KBM-7 (cell line): ENCODE measurements around the gene MMP10.
"Not testable (repeated sequence)": the region's sequence is repeated elsewhere in the genome, so short reads cannot be mapped to it uniquely, and the experiment has no call there.

Source experiments
- DNase-seq: peaks from one replicate; pipeline ENCODE4 v3.0.0-alpha.2; 2015
- in situ Hi-C: fragments of 300-500 bp; cut with MboI; formaldehyde crosslinking; loops from 2 replicates; pipeline ENCODE4 v1.14.3; 2020; ENCODE audit warnings: low sequenced_read_pairs, low pct_unique_long_range_greater_than_20kb, mixed read lengths

Gene MMP10

DNA sequence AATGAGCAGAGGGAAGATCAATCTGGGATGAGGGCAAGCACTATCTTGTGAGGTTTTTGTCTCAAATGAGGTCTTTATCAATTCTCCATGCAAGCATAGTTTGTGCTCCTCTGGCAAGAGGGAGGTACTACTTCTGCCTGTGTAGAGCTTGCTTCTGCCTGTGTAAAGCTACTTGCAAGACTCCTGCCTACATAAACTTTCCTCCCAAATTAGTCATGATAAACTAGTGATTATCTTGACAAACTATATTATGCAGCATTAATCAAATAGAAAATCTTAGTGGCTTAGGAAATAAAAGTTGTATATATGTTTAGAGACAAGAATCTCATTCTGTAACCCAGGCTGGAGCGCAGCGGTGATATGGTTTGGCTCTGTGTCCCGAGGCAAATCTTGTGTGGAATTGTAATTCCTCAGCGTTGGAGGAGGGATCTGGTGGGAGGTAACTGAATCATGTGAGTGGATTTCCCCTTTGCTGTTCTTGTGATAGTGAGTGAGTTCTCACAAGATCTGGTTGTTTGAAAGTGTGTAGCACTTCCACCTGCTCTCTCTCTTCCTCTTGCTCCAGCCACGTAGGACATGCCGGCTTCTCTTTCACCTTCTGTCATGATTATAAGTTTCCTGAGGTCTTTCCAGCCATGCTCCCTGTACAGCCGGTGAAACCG is 8.0 kb upstream of the MMP10 start:
- no peak for DNase-seq
- in situ Hi-C loops = no loop called here

DNA sequence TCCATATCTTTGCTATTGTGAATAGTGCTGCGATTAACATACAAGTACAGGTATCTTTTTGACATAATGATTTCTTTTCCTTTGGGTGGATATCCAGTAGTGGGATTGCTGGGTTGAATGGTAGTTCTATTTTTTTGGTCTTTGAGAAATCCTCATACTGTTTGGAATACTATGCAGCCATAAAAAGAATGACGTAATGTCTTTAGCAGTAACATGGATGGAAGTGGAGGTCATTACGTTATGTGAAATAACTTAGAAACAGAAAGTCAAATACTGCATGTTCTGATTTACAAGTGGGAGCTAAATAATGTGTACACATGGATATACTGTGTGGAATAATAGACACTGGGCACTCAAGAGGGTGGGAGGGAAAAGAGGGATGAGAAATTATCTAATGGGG is 4.0 kb upstream of the MMP10 start:
- in situ Hi-C loops = no loop called here
- DNase-seq = no peak

DNA sequence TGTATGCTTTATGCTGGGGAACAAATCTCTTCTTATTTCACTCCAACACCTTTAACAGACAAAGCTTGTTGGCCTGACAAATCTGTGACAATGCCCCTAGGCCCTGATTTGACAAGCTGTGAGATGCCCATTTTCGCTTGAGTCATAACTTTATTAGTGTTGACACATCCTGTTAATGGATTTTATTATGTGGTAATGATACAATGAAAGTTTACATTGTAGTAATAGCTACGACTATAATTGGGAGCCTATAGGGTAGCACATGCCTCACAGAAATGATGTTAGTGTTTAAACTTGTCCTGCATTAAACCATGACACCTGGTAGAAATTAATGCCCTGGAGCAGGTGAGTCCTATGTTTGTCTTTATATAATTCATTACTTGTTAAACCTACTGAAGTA is 3.3 kb upstream of the MMP10 start:
- DNase-seq = no peak
- in situ Hi-C loops = no loop called here

DNA sequence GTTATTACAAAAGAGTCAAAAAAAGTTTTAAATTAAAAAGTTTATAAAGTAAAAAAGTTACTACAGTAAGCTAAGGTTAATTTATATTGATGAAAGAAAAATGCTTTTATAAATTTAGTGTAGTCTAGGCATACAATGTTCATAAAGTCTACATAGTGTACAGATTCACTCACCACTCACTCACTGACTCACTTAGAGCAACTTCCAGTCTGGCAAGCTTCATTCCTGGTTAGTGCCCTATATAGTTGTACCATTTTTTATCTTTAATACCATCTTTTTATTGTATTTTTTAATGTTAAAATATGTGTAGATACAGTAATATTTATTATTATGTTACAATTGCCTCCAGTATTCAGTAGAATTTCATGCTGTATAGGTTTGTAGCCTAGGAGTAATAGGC is 2.6 kb upstream of the MMP10 start:
- no peak for DNase-seq
- in situ Hi-C loops = no loop called here

DNA sequence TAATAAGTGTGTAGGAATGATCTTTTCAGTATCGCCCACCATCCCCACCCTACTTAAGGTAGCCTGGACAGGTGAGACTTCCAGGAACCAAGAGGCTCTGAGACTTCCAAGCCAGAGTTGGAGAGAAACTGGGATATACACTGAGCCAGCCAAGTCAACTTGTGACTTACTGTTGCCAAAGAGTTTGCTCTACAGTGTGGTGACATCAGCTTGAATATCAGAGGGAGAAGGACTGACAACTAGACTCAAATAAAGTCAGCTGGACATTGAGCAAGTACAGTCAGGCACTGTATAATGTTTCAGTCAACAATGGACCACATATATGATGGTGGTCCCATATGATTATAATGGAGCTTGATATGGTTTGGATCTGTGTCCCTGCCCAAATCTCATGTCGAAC is 1.2 kb upstream of the MMP10 start:
- no peak for DNase-seq
- in situ Hi-C loops = no loop called here

DNA sequence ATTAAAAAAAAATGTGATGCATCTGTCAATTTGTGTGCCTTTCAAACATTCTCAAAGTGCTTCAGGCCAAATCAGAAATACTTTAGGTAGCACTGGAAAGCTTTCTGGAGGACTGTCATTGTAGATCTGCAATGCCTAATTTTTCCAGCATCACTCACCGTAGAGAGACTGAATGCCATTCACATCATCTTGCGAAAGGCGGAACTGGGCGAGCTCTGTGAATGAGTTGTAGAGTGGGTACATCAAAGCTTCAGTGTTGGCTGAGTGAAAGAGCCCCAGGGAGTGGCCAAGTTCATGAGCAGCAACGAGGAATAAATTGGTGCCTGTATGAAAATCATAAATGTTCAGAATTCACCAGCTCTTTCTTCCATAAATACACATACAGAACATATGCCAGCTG is 4.0 kb downstream of the MMP10 start:
- DNase-seq = no peak
- in situ Hi-C loops = no loop called here

DNA sequence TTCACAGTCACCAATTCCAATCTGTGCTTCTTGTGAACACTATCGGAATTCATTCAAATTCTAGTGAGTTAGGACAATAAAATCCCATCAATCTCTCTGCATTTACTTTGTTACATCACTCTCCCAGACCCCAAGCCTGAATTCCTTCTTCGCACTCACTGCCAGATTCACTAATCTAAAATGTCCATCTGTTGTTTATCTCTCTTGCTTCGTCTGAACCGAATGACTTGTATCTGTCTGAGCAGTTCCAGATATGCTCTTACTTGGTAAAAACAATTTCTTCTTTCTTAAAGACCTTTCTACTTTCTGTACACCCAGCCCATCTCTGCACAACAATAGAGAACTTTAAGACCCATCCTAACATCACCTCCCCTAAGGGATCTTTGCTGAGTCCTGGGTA is 7.0 kb downstream of the MMP10 start:
- in situ Hi-C loops = no loop called here

DNA sequence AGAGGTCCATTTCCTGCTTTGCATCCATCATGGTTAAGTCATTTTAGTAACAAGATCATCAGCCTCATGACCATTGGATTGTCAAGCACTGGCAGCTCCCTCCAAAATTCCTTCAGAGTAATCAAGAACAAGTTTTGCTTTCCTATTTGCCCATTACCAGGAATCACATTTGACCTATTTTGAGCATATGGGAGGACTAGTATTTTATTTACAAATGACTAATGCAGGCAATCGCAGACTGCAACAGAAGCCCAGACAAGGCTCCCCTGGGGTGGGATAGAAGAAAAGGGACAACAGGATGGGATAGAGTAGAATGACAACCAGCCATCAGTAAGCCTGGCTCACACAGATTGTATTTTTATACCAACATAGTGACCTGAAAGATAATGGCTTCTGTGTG is 9.1 kb downstream of the MMP10 start:
- in situ Hi-C loops = no loop called here

More for the DNA sequence above, 7.0 kb downstream of the MMP10 start:
- no peak for DNase-seq

DNA sequence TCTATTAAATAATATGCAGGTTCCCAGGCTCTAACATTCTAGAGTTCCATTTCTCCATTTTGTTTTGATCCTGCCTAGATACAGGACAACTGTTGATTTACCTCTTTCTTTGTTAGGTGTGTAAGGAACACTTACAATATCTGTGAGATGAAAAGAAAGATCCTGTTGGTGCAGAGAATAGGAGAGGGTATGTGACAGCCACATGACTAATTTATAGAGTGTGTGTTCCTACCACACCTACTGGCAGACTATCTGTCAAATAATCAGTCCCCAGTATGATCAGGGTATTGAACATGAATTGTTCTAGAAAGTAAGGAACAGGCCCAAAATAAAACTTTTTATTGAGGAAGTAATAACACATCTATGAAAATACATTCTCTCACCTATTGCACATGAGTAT is 10.2 kb downstream of the MMP10 start:
- no peak for DNase-seq

More for the DNA sequence above, 9.1 kb downstream of the MMP10 start:
- DNase-seq = no peak

DNA sequence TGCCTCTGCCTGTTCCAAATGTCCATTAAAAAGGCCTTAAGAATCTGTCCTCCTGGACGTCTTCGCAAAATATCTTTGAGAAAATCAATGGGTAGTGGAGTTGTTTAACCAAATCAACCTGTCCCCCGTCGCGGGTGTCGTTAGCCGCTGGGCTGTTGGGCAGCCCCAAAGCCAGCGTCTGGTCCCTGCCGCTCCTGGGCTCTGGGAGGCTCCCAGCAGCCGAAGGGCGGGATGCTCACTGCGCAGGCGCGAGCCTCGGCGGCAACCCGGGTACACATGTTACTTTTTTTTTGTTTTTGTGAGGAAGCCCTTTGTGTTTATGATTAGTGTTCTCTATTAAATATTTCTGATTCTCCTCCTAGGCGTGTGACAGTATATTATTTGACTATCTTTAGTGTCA is 12.6 kb downstream of the MMP10 start:
- DNase-seq = no peak
- in situ Hi-C loops = no loop called here

More for the DNA sequence above, 10.2 kb downstream of the MMP10 start:
- in situ Hi-C loops = no loop called here

DNA sequence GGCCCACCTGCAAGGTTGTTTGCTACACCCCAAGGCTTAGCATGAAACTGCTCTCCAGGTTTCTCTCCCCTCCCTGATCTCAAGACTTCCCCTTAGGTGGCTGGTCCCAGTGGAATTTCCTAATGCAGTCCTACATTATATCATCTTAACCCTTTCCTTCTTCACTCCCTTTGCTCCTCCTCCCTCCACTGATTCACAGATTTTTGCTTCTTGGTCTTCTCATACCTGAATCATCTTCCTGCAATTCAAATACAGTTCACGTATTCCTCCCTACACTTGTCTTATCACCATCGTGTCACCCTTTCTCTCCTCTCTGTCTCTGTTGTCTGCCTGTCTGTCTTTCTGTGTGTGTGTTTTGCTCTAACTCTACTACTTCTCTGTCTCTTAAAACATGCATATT is 17.0 kb downstream of the MMP10 start:
- in situ Hi-C loops = no loop called here

DNA sequence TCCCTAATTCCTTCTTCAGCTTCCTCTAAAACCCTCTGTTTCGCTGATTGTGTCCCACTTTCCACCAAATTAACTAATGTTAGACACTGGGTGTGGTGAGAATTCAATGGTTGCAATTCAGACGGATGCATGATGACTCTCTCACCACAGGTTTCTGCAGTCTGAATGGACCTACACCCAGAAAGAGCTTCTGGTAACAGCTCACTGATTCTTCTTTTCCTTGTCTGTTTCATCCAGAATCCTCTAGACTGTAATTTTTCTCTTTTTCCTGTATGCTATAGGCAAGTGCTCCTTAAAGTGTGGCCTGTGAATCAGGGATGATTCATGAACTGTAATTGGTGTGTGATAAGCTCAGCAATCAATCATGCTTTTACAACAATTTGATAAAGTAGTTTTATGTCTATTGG is 18.1 kb downstream of the MMP10 start:
- in situ Hi-C loops = no loop called here
- no peak for DNase-seq

More for the DNA sequence above, 17.0 kb downstream of the MMP10 start:
- no peak for DNase-seq

DNA sequence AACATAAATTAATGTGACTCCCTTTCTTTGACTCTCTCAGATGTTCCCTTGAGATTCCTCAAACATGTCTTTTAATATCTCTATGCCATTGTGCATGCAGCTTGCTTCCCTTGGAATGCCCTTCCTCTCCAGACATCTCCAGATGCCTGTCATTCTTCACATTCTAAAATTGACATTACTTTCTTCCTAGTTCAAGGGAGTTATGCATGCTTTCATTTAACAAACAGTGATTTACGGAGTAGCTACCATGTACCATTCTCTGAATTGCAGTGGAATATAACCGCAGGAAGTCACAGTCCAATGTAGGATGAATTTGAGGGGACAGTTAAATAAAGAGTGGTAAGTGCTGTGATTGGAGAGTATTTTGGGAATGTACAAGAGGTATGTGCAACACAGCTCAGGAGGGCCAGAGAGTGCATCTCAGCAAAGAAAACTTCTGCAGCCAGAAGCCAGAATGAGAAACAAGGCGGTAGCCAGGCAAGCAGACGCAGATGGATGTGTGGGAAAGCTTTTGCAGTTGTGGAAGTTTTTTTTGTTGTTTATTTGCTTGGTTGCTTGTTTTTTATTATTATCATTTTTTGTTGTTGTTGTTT is 18.7 kb downstream of the MMP10 start:
- no peak for DNase-seq

DNA sequence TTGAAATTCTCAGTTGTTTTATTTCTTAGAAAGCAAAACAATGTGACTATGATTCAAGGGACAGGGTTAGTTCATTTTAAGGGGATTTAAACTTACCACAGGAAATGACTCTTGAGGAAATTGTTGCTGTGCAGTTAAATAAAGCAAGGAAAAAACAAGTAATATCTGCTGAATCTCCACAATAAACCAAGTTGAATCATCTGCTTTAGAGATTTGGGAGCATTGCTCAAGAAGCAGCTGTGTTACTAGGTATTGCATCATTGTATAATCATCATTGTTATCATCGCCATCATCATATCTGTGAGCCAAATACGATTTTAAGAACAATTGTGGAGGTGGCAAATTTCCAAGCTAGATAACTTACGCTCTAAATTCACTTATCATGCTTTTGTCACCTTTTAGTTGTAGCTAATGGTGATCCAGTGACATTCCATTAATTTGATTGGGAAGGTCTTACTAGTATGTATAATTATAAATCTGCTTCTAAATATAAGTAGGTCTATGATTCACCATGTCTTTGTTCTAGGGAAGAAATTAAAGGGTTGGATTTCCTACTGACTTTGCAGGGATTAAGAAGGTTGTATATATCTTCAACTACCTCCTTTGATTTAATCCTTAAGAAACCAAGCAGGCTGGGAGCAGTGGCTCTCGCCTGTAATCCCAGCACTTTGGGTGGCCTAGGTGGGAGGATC is 19.9 kb downstream of the MMP10 start:
- peak; percentile 9 for DNase-seq
- in situ Hi-C loops = no loop called here

More for the DNA sequence above, 18.7 kb downstream of the MMP10 start:
- in situ Hi-C loops = no loop called here

DNA sequence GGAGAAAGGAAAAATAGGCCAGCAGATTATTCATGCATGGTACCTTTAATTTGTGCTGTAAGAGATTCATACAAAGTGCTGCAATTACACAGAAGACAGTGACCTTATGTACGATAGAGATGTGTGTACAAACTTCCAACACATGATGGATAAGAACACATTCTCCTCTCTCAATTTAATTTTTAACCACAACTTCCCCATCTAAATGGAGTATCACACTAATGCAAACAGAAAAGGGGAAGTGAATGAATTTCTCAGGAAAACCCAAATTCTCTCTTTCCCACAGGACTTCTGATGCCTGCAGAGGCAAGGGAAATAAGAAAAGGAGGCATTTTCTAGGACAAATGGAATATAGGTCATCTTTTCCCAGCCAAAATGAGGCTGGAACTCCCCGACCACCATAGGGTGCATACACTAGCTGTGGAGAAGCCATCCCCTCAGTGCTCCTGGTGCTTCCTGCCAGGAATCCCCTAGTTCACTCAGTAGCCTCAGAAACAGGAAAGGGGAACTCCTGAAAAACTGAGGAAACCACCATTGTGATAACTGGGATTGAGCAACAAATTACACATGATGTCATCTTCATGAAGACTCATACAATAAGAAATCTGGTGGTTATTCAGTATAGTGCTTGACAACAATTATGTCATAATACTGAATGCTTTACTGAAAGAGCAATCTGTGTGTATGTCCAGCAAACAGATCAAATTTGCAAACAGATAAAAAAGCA is 22.4 kb downstream of the MMP10 start:
- DNase-seq = peak; percentile 57

DNA sequence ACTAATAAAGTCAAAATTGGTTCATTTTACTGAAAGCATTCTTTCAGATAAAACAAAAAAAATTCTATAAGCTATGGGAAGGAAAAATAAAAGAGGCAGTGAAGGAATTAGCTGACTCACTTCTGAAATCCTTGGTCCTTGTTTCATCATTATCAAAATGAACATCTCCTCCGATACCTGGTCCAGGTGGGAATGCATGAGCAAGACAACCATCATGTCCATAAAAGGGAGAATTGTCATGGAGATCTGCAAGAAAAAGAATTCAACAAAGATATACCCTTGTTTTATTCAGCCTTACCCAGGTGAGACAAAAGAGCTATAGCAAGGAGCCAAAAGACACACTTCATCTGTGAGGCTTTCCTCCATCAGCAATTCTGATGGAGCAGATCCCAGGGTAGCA is 27.2 kb downstream of the MMP10 start:
- DNase-seq = no peak
- in situ Hi-C loops = no loop called here

More for the DNA sequence above, 22.4 kb downstream of the MMP10 start:
- in situ Hi-C loops = no loop called here

DNA sequence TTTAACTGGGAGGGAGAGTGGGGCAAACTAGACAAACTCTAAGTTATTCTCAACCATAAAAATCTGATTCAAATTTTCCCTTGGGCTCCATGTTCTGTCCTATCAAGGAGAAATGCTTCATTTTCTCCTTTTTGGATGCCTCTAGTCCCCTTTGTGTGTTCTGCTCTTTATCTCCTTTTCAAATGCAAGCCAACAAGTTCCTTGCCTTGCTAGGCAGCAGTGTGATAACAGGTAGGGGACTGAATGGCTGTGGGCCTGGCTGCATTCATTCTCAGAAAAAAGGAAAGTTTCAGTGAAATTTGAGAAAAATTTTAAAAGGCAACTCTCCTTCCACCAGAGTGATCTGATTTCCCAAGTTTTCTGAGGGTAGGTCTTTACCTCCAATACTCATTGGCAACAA is 28.8 kb downstream of the MMP10 start:
- in situ Hi-C loops = no loop called here

DNA sequence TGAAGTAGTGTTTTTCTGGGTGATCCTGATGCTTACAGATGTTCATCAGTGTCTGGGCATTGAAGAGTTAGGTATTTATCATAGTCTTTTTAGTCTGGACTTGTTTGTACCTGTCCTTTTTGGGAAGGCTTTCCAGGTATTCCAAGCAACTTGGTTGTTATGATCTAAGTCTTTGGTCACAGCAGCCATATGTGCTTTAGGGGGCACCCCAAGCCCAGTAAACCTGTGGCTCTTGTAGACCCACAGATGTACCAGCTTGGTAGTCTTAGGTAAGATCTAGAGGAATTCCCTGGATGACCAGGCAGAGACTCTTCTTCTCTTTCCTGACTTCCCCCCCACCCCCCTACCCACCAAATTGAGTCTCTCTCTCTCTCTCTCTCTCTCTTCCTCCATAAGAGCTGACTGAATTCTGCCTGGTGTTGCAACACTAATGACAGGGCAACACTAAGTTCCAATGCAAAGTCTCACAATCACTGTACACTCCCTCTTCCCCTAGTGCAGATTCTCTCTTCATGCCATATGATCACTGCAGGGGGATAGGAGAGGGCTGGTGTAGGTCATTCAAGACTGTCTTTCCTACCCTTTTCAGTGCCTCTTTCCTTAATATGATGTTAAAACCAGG is 31.2 kb downstream of the MMP10 start:
- DNase-seq = no peak
- in situ Hi-C loops = no loop called here

More for the DNA sequence above, 28.8 kb downstream of the MMP10 start:
- DNase-seq = no peak

DNA sequence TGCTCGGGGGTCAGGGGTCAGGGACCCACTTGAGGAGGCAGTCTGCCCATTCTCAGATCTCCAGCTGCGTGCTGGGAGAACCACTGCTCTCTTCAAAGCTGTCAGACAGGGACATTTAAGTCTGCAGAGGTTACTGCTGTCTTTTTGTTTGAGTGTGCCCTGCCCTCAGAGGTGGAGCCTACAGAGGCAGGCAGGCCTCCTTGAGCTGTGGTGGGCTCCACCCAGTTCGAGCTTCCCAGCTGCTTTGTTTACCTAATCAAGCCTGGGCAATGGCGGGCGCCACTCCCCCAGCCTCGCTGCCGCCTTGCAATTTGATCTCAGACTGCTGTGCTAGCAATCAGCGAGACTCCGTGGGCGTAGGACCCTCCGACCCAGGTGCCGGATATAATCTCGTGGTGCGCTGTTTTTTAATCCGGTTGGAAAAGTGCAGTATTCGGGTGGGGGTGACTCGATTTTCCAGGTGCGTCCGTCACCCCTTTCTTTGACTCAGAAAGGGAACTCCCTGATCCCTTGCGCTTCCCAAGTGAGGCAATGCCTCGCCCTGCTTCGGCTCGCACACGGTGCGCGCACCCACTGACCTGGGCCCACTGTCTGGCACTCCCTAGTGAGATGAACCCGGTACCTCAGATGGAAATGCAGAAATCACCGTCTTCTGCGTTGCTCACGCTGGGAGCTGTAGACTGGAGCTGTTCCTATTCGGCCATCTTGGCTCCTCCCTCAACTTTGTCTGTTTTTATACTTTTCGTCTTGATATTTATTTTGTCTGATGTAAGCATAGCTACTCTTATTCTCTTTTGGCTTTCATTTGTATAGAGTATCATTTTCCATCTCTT is 33.5 kb downstream of the MMP10 start:
- in situ Hi-C loops, DNase-seq: not testable (repeated sequence)
